Hematopoietic multipotent progenitor cell treated with erythropoietin and hydrocortisone succinate and interleukin-3 and kit ligand, for 4 days (in vitro differentiated cells): ENCODE measurements around the gene ST6GALNAC3.

Experiments used
- DNase-seq: peaks from one replicate; pipeline ENCODE4 v3.0.0-alpha.2; 2015

Gene ST6GALNAC3

DNA sequence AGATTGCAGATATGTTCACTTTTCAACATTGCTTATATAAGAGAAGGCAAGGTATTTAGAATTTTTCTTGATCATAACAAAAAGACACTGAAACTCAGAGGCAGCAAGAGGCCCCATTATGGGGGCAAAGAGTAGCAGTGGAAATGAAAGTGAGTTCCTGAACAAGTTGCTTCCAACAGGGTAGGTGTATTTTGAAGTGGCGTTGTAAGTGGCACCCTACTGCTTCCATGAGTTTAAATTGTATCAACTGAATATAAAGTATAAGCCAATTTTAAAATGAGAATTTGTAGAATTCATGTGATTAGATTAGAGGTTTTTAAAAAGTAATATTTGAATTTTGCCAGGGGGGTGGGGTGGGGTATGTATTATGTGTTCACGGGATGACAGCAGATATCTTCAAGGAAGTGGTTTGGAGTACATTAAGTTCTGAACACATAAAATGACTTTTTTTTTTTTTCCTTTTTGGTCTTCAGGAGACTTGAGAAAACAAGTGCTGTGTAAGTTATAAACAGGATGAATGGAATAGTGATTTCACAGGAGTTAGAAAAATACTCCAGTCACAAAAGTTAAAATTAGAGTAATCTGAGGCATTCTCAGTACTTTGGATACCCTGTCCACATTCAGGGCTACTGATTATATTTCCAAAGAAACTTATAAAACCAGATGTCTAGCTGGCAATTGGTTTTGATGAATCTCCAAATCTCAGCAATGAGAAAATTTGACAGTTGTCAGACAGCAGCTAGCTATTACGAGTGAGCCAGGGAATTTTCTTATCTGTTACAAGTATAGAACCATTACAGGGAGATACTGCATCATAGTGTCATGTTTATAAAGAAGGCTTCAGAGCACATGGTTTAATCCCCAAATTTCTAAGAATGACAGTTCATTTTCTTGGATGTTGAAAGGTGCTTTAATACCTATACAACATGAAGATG is 182.0 kb downstream of the ST6GALNAC3 start:
- peak; percentile 20 for DNase-seq

DNA sequence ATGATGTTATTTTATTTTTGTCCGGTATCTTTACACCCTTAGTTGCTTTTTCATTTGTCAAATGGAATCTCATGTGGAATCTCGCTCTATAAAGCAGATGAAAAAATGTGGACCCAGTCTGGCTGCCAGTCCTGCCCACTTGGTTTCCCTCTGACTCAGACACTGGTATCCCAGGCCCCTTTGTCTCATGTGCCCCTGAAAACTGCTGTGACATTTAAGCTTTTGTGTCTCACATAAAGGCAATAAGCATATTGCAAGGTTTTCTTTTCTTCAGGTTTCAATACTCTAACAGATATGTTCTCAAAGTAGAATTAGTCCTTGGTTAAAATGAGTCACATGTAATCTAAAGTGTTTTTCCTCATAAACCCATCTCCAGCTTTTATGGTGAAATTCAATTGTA is 183.3 kb downstream of the ST6GALNAC3 start:
- no peak for DNase-seq

- no peak for DNase-seq
Observed at GRCh38 chr1:76259270-76259669, 184.7 kb downstream of the ST6GALNAC3 start.

GRCh38 chr1:76260279-76260678 is 185.7 kb downstream of the ST6GALNAC3 start:
- DNase-seq = peak; percentile 57

DNA sequence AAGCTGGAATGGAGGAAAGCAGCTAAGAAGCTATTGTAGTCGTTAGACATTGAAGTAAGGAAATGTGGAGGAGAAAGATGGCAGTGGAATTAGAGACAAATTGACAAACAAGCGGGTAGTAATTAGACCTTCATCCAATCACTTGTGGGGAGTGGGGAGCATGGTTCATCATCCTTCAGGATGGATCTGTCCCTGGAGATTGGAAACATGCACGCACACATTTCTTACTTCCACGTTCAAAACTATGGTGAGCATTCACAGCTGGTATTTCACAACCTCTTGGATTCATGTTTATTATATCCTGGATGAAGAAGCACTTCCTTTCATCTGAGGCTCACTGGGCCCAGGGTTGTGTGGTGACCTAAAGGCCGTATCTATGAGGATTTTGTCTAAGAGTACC is 188.1 kb downstream of the ST6GALNAC3 start:
- no peak for DNase-seq

DNA sequence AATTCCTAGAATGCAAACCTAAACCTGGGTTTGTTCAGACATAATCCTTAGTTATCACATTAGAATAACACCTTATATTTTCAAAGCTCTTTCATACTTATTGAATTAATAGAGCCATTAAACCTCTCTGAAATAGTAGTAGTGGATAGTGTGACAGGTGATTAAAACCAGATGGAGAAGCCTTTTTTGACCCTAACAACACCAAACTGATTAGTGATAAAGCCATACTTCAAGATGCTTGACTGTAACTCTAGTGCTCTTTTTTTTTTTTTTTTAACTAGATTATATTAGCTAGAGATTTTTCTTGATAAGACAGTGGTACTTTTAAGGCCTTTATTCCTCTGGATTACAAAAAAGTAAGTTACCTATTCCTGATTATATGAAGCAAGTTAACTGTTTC is 190.1 kb downstream of the ST6GALNAC3 start:
- no peak for DNase-seq

- DNase-seq = no peak
Observed at GRCh38 chr1:76266762-76267161, 192.2 kb downstream of the ST6GALNAC3 start.

DNA sequence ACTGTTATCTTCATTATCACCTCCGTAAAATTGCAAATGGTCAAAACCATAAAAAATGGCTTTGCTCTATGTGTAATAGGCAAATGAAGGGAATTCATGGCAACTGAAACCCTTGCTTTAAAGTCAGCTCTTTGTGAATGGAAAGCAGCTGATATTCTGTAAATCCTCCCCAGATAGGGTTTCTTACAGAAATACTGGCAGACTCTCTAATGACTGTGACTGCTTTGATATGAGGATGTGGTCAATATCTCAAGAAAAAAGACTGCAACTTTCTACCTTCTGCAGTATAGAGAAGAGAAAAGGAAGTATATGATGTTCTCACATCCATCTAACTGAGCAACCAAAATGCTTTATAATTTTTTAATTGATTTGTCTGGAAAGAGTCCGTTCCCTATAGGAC is 193.1 kb downstream of the ST6GALNAC3 start:
- peak; percentile 73 for DNase-seq

GRCh38 chr1:76268341-76268740 is 193.8 kb downstream of the ST6GALNAC3 start:
- DNase-seq = no peak

DNA sequence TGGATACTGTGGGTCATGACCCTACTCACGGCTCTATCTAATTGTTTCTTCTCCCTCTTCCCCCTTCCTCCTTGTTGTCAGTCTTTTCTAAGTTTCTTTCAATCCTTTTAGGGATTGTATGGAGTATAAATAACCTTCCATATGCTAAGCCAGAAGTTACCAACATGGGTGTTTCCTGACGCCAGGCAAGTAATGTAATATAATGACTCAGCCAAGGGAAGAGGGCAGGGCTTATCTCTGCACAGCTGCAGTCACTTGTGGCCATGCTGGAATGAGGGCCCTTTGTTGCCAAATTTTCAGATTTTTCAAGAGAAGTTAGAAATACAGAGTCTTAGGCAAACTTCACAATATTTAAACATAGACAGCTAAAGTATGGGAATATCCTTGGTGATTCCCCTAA is 194.6 kb downstream of the ST6GALNAC3 start:
- peak; percentile 86 for DNase-seq

DNA sequence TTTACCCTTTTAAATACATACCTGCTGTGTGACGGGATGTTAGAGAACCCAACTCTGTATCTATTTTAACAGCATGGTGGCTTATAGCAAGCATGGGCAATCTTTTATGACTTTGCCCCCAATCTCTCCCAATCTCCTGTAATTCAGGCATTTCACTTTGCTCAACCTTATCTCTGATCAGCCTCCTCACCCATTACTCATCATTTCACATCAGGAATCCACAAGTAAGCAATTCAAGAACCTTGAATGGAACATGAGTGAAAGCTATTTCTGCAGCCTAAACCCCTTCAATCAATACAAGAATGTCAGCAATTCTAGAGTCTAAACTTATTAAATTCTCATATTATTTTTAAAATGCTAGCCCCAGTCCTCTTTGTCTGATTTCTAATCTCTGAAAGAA is 199.8 kb downstream of the ST6GALNAC3 start:
- DNase-seq = no peak

GRCh38 chr1:76274718-76275117 is 200.2 kb downstream of the ST6GALNAC3 start:
- no peak for DNase-seq

- DNase-seq = no peak
Observed at GRCh38 chr1:76278711-76279100, 204.2 kb downstream of the ST6GALNAC3 start.

DNA sequence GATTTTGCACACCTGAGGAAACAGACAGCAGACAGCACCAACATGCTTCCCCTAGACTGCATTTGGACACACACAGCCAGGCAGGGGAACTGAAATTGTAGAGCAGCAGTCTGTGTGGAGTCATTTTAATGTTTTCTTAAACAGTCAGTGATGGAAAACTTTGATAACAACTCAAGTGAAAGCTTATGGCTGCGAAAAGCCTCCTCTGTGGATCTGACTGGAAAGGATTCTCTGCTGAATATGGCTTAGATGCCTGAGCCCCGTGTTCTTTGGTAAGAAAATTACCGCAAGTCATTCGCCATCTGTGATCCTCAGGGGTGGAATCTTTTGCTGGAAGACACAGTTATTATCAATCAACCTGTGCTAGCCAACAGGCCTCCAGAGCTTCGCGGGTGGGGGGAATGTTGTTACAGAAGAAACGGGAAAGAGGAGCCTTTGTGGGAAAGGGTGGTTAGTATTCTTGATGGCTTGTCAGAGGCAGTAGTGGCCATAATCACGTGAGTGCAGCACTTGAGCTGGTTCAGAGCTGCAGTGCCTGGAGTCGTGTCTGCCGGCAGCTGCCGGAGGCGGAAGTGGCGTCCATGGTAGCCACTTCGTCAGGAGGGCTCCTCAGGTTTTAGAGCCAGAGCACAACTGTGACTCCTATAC is 204.7 kb downstream of the ST6GALNAC3 start:
- DNase-seq = no peak

GRCh38 chr1:76281306-76281705 is 206.8 kb downstream of the ST6GALNAC3 start:
- no peak for DNase-seq

DNA sequence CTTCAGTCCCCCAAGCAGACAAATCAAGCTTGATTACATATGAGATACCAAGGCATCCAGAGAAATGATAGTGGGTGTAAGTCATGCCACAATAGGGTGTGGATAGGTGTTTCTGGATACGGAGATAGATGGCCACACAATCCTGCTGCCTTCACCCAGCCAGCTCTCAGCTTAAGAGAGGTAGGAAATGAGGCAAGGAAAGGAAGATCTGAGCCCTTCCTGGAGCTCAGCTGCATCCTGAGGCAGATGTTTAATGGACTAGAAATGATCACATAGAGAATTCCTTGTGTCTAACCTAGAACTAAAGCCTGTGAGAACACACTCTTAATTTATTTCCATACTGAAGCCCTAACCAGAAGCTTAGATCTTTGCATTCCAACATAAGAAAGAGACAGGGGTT is 210.3 kb downstream of the ST6GALNAC3 start:
- DNase-seq = no peak

DNA sequence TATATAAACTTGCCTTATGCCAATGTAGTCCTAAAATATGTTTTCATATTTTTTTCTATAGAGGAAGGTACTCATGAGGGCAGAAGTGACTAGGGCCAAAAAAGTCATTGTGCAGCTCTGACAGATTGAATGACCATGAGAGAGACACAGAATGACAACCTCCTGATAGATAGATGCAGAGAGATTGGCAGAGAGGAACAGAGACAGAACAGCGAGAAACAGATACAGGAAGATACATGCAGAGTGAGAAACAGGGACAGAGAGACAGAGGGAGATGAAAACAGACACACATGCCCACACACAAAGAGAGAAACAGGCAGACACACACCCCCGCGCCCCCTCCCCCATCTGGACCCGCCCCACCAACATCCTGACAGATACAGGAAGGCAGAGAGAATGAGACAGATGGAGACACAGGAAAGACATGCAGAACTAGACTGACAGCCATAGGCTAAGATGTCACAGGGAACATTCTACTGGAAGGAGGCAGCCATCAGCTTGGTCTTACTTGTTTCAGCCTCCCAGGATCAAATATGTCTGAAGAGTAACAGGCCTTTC is 211.1 kb downstream of the ST6GALNAC3 start:
- DNase-seq = no peak

GRCh38 chr1:76287917-76288316 is 213.4 kb downstream of the ST6GALNAC3 start:
- DNase-seq = no peak

DNA sequence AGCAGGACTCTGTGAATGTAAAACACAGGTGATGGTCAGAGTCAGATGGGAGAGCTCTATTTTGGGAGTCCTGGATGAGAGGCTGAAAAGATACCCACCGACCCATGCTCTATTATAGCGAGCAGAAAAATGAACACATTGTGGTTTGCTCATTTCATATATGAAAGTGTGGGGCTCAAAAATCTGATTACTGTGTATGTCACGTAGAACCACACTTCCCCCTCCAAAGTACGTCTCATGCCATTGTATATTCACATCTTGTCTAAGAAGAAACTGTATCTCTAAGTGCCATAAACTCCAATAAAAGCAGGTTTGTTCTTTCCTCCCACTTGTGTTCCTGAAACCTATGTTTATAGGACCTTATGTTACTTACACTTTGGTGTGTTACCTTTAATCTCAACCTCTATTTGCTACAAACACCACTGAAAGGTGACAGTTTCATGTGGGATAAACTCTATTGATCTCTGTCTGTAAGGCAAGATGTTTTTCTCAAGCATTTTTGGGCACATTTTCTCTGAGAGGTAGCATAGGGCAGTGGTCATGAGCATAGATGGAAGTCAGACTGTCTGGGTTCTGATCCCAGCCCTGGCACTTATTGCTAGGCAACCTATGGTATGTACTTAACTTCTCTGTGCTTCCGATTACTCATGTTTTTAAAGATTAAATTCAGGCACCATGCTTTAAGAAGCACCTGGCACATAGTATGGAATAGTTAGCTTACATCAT is 214.4 kb downstream of the ST6GALNAC3 start:
- DNase-seq = no peak

DNA sequence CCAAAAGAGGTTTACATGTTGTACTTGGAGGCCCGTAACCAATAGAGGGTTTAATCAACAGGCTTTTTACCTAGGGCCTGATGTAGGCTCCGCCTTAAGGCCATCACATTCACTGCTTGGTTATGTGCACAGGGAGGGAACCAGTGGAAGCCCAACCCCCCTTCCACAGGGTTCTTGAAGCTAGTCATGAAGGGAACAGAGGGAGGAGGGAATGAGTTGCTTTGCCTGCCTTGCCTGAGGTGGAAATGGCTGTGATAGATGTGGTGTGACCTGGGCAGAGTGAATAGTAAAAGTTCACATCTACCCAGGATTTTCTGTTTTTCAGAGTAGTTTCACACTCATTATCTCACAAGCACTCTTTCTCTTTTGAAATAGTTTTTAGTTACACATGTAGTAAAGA is 215.1 kb downstream of the ST6GALNAC3 start:
- DNase-seq = no peak

- DNase-seq = no peak
Observed at GRCh38 chr1:76290271-76290670, 215.7 kb downstream of the ST6GALNAC3 start.

GRCh38 chr1:76291191-76291590 is 216.6 kb downstream of the ST6GALNAC3 start:
- no peak for DNase-seq

GRCh38 chr1:76291737-76292136 is 217.2 kb downstream of the ST6GALNAC3 start:
- DNase-seq = no peak
